HG03521 (cell line): ENCODE data around the gene WDR1.

Experiments used
- ATAC-seq: cut with Tn5 transposase; IDR thresholded peaks from one replicate; pipeline ENCODE4 v1.9.1; 2021; ENCODE audit warnings: mild to moderate bottlenecking, moderate library complexity; ENCODE audit not compliant: unreplicated experiment

Gene WDR1

GRCh38 chr4:10115271-10115796 lies 1.3 kb downstream of the WDR1 start:
- ATAC-seq: no peak

DNA sequence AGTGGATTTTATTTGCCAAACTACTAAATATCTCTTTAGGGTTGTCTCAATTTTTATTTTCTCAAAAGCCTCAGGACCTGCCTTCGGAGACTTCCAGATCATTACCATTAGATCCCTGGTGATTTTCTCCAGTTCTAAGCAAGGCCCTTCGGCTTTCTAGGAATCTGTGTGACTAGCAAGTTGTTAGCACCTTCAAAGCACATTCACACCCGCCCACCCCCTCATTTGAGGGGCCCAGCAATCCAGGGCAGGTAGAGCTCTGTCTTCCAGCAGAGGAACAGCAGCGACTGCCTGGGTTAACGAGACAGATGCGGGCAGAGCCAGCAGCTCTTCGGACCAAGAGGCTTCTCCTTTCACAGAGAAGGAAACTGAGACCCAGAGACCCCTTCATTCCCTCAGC lies 2.0 kb downstream of the WDR1 start:
- ATAC-seq: no peak

GRCh38 chr4:10114147-10114546 lies 2.5 kb downstream of the WDR1 start:
- ATAC-seq: no peak

GRCh38 chr4:10113362-10114047 lies 3.1 kb downstream of the WDR1 start:
- ATAC-seq: no peak

DNA sequence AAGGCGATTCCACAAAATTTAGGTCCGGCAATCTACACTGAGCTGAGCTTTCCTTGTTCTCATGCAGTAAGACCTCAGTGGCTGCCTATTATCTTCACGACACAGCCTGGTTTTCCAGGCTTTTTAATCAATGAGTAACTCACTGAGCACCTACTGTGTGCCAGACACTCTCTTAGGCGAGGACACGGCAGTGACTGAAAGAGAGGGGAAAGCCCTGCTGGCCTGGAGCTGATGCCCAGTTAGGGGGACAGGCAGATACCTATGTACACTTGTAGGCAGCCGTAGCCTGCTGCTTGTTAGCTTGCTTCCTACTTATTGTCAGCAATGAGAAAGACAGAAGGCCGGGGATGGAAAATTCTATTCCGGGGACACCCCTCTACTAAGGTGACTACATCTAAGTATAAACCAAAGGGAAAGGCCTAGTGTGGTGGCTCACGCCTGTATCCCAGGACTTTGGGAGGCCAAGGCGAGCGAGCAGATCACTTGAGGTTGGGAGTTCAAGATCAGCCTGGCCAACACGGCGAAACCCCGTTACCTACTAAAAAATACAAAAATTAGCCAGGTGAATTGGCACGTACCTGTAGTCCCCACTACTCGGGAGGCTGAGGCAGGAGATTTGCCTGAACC lies 3.8 kb downstream of the WDR1 start:
- ATAC-seq: no peak

DNA sequence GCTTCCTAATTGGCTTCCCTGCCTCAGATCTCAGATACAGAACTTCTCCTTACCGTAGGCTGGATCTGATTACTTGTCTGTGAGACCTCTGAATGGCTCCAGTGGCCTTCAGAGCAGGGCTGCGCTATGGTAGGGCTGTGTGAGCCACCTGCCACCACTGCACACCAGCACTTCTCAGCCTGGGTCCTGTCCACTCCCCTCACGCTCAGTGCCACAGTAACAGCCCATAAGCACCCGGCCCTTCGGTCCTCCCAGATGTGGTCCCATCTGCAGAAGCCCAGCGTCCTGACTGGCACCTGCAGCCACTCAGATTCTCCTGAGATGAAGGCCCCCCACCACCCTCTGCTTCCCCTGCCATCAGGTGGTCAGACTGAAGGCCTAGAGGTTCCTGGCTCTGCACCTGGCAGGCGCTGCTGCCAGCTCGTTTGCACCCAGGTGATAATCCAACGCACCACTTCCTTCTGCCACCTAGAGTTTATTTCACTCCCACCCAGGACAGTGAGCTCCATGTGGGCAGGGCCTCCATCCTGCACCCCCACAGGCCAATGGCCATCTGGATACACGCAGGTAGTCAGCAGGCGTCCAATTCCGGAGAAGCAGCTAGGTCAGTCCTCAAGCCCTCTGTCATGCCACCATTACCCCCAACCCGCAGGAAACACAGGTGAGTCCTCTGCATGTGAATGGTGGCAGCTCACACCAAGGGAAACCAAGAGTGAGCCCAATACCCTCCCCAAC lies 5.4 kb downstream of the WDR1 start:
- ATAC-seq: no peak

GRCh38 chr4:10109995-10110670 lies 6.5 kb downstream of the WDR1 start:
- ATAC-seq: no peak

GRCh38 chr4:10108818-10109783 lies 7.5 kb downstream of the WDR1 start:
- no peak for ATAC-seq

GRCh38 chr4:10108391-10108790 lies 8.2 kb downstream of the WDR1 start:
- ATAC-seq: no peak

DNA sequence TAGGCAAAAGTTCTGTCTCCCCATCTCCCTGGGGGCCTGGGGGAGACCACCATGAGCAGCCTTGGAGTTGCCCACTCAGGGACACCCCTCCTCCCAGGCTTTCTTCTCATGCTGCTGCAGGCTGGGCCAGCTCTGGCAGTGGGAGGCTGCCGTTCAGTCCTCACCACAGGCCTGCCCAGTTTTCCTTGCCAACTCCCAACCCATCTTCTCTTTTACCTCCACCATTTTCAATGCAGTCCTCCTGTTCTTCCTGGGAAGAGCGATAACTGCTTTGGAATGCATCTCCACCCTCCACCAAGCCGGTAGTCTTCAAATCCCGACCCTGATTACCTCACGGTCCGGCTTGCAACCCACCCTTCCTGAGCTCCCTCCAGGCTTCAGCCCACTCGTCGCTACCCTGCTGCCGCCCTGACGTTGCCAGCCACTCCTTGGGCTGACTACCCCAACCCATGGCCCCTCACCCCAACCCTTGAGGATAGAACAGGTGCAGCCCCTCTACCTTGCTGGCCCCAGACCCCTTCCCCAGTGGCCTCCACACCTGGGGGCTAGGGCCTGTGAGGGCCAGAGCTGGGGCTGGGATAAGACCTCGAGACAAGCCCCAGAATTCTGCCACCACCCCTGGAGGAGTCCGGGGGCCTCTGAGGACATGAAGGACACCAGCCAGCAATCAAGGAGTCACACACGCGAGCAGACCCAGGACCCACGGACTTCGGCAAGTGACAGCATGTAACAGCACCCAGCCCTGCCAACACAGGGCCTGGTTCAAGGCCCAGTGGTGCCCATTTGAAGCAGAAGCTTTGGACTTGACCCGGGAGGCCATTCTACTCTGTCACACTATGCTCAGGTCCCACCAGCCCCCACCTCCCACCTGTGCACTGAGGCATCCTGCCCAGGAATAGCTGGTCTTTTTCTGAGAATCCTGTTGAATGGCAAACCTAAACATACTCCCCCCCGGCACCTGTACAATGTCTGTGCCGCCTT lies 9.2 kb downstream of the WDR1 start:
- no peak for ATAC-seq

GRCh38 chr4:10106421-10107039 lies 10.1 kb downstream of the WDR1 start:
- no peak for ATAC-seq

DNA sequence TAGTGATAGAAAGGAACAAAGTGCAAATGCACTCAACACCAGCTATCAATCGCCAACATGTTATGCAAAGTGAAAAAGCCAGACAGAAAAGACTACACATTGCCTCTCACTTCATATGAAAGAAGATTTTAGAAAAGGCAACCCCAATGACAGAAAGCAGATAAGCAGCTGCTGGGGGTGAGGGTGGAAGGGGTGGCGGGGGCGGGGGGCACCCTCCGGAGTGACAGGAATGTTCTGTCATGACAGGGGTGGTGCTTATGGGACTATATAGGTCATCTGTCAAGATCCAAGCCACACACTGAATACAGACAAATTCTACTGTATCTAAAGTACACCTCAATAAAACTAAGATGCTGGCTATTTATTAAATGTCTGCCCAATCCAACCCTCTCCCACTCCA lies 10.7 kb downstream of the WDR1 start:
- ATAC-seq: no peak

DNA sequence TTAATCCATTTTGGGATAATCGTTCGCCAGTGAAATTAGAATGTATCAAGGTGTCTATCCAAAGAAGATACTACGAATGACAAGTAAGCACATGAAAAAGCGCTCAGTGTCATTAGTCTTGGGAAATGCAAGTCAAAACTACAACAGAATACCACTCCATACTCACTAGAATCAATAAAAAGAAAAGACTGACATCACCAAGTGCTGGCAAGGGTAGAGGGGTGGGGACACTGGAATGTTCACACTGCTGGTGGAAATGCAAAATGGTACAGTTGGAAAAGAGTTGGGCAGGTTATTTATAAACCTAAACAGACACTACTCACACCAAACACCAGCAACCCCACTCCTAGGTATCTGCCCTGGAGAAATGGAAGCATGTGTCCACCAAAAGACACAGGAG lies 11.2 kb downstream of the WDR1 start:
- ATAC-seq: no peak

GRCh38 chr4:10104991-10105276 lies 11.7 kb downstream of the WDR1 start:
- ATAC-seq: no peak

GRCh38 chr4:10104211-10104990 lies 12.2 kb downstream of the WDR1 start:
- ATAC-seq: no peak

GRCh38 chr4:10102474-10103332 lies 13.9 kb downstream of the WDR1 start:
- ATAC-seq: no peak
